Trophoblast cell (in vitro differentiated cells and primary cell): ENCODE results near the gene ABCA7.

Experiments
- DNase-seq, 2 donors: peaks; one replicate each; pipeline ENCODE4 v3.0.0-alpha.2; 2016
- H2AFZ ChIP-seq: 2 replicates; pipeline ENCODE4 v1.6.1; 2013; ENCODE audit warnings: low read length, moderate library complexity, mild to moderate bottlenecking; ENCODE audit not compliant: insufficient read depth, poor library complexity
- H2AK5ac ChIP-seq: 2 replicates; pipeline ENCODE4 v1.6.1; 2013; ENCODE audit warnings: mild to moderate bottlenecking, low read length
- H2BK120ac ChIP-seq: 2 replicates; pipeline ENCODE4 v1.6.1; 2013; ENCODE audit warnings: low read length, mild to moderate bottlenecking, moderate library complexity; ENCODE audit not compliant: insufficient read depth, poor library complexity
- H2BK12ac ChIP-seq: 2 replicates; pipeline ENCODE4 v1.6.1; 2013; ENCODE audit warnings: mild to moderate bottlenecking, low read length, moderate library complexity
- H2BK5ac ChIP-seq: 2 replicates; pipeline ENCODE4 v1.6.1; 2013; ENCODE audit warnings: low read length, low read depth, moderate library complexity, mild to moderate bottlenecking; ENCODE audit not compliant: poor library complexity
- H3K14ac ChIP-seq: 2 replicates; pipeline ENCODE4 v1.6.1; 2013; ENCODE audit warnings: mild to moderate bottlenecking, low read length
- H3K18ac ChIP-seq: 2 replicates; pipeline ENCODE4 v1.6.1; 2013; ENCODE audit warnings: mild to moderate bottlenecking, low read length
- H3K23ac ChIP-seq: 2 replicates; pipeline ENCODE4 v1.6.1; 2013; ENCODE audit warnings: low read length
- H3K27ac ChIP-seq: 2 replicates; pipeline ENCODE4 v1.5.1; 2013; ENCODE audit warnings: low read depth, mild to moderate bottlenecking, inconsistent platforms, low read length, moderate library complexity
- H3K27me3 ChIP-seq: 2 replicates; pipeline ENCODE4 v1.6.1; 2013; ENCODE audit warnings: inconsistent platforms, mild to moderate bottlenecking, low read length, moderate library complexity; ENCODE audit not compliant: insufficient read depth
- H3K36me3 ChIP-seq, 2 experiments: 1 replicate in 1 of 2; 2 replicates in 1 of 2; pipeline ENCODE4 v1.6.1; 2013; ENCODE audit warnings: low read length in 2 of 2, mild to moderate bottlenecking in 2 of 2, moderate library complexity in 1 of 2; ENCODE audit not compliant: insufficient read depth in 2 of 2, control insufficient read depth in 1 of 2
- H3K4ac ChIP-seq: 2 replicates; pipeline ENCODE4 v1.6.1; 2013; ENCODE audit warnings: low read depth, mild to moderate bottlenecking, low read length, moderate library complexity
- H3K4me1 ChIP-seq, 2 experiments: 1 replicate in 1 of 2; 2 replicates in 1 of 2; pipeline ENCODE4 v1.6.1; 2013; ENCODE audit warnings: low read length in 2 of 2, mild to moderate bottlenecking in 2 of 2, moderate library complexity in 1 of 2; ENCODE audit not compliant: insufficient read depth in 2 of 2, control insufficient read depth in 1 of 2
- H3K4me2 ChIP-seq: 2 replicates; pipeline ENCODE4 v1.6.1; 2013; ENCODE audit warnings: inconsistent platforms, mild to moderate bottlenecking, low read length, moderate library complexity
- H3K4me3 ChIP-seq: 2 replicates; pipeline ENCODE4 v1.5.1; 2013; ENCODE audit warnings: mild to moderate bottlenecking, low read depth, low read length, inconsistent platforms
- H3K79me1 ChIP-seq: one replicate; pipeline ENCODE4 v1.6.1; 2013; ENCODE audit warnings: low read length
- H3K79me2 ChIP-seq: 2 replicates; pipeline ENCODE4 v1.6.1; 2013; ENCODE audit warnings: low read length, mild to moderate bottlenecking; ENCODE audit not compliant: control insufficient read depth, insufficient read depth, poor library complexity
- H3K9ac ChIP-seq: 2 replicates; pipeline ENCODE4 v1.6.1; 2013; ENCODE audit warnings: mild to moderate bottlenecking, low read length
- H3K9me3 ChIP-seq: 2 replicates; pipeline ENCODE4 v1.6.1; 2013; ENCODE audit warnings: low read depth, mild to moderate bottlenecking, control low read depth, inconsistent platforms, low read length; ENCODE audit not compliant: insufficient read depth
- H4K12ac ChIP-seq: 2 replicates; pipeline ENCODE4 v1.6.1; 2013; ENCODE audit warnings: low read depth, mild to moderate bottlenecking, low read length, moderate library complexity
- H4K8ac ChIP-seq: 2 replicates; pipeline ENCODE4 v1.6.1; 2013; ENCODE audit warnings: low read depth, mild to moderate bottlenecking, low read length, moderate library complexity
- H4K91ac ChIP-seq: one replicate; pipeline ENCODE4 v1.6.1; 2013; ENCODE audit warnings: low read depth, mild to moderate bottlenecking, low read length, moderate library complexity
- WGBS: extraction: QIAGEN DNeasy Blood & Tissue Kit; methylation state at CpG from one replicate; pipeline ENCODE4 v1.1.7; 2013; ENCODE audit warnings: missing lambda C conversion rate; ENCODE audit not compliant: insufficient read length, insufficient coverage; ENCODE audit errors: extremely low coverage; 5-methylcytosine and 5-hydroxymethylcytosine counted together

ABCA7 gene

GRCh38 chr19:1070931-1071791 is 31.3 kb downstream of the ABCA7 start:
- Histone ChIP-seq H3K9ac (no peak overlapping the region), H3K23ac (no peak overlapping the region), H3K9me3 (peaks cover 2% of the 10 kb centered on the region), H3K79me1 (peaks cover 7% of the 10 kb centered on the region), H4K8ac (no peak overlapping the region), H2BK12ac (no peak overlapping the region), H4K91ac (no peak overlapping the region), H2BK5ac (no peak overlapping the region), H3K4me3 (peak overlapping the region; percentile 30), H3K36me3 (no peaks in the 10 kb centered on the region), H2BK120ac (no peak overlapping the region), H3K4me1 (peaks cover 19 to 22% of the 10 kb centered on the region in 2 experiments), H3K79me2 (no peaks in the 10 kb centered on the region), H3K27me3 (peaks cover 11% of the 10 kb centered on the region), H3K4ac (no peak overlapping the region), H3K18ac (no peak overlapping the region), H3K4me2 (peak overlapping the region; percentile 55), H3K27ac (no peak overlapping the region), H3K14ac (no peak overlapping the region), H4K12ac (no peak overlapping the region), H2AFZ (no peak overlapping the region), H2AK5ac (no peak overlapping the region)
- WGBS, result no CpG with 5 or more reads among the region's 99 CpGs
- DNase-seq, result no peak

GRCh38 chr19:1072371-1073015 is 32.6 kb downstream of the ABCA7 start:
- Histone ChIP-seq H3K23ac (no peak overlapping the region), H2BK5ac (no peak overlapping the region), H2BK120ac (no peak overlapping the region), H3K4me1 (peaks cover 7 to 8% of the 10 kb centered on the region in 2 experiments), H3K4me3 (no peak overlapping the region), H3K9ac (no peak overlapping the region), H3K14ac (no peak overlapping the region), H3K4me2 (no peak overlapping the region), H4K91ac (no peak overlapping the region), H3K18ac (no peak overlapping the region), H3K4ac (no peak overlapping the region), H3K27me3 (peaks cover 11% of the 10 kb centered on the region), H2AFZ (no peak overlapping the region), H3K36me3 (no peaks in the 10 kb centered on the region), H2AK5ac (no peak overlapping the region), H2BK12ac (no peak overlapping the region), H3K79me1 (no peaks in the 10 kb centered on the region), H4K12ac (no peak overlapping the region), H4K8ac (no peak overlapping the region), H3K79me2 (no peaks in the 10 kb centered on the region), H3K9me3 (peaks cover 2% of the 10 kb centered on the region), H3K27ac (no peak overlapping the region)
- WGBS, result no CpG with 5 or more reads among the region's 11 CpGs
- DNase-seq, result no peak

GRCh38 chr19:1073063-1073955 is 33.4 kb downstream of the ABCA7 start:
- no CpG with 5 or more reads among the region's 30 CpGs for WGBS
- no peak overlapping the region for H4K91ac ChIP-seq

GRCh38 chr19:1073956-1074517 is 34.1 kb downstream of the ABCA7 start:
- Histone ChIP-seq H3K4me1 (peaks cover 7% of the 10 kb centered on the region in 2 experiments), H3K79me1 (no peaks in the 10 kb centered on the region), H3K9me3 (peaks cover 2% of the 10 kb centered on the region), H3K36me3 (no peaks in the 10 kb centered on the region), H3K14ac (no peak overlapping the region), H3K4me3 (no peak overlapping the region), H2BK120ac (no peak overlapping the region), H3K27me3 (peaks cover 11% of the 10 kb centered on the region), H3K79me2 (no peaks in the 10 kb centered on the region), H3K27ac (no peak overlapping the region), H2AK5ac (no peak overlapping the region), H2BK5ac (no peak overlapping the region), H3K9ac (no peak overlapping the region), H2AFZ (no peak overlapping the region), H3K4ac (no peak overlapping the region), H3K18ac (no peak overlapping the region), H4K91ac (no peak overlapping the region), H4K8ac (no peak overlapping the region), H3K23ac (no peak overlapping the region), H2BK12ac (no peak overlapping the region), H3K4me2 (no peak overlapping the region), H4K12ac (no peak overlapping the region)
- DNase-seq, result no peak
- no CpG with 5 or more reads among the region's 28 CpGs for WGBS

More at GRCh38 chr19:1073063-1073955, 33.4 kb downstream of the ABCA7 start:
- H2AK5ac ChIP-seq, result no peak overlapping the region
- H3K23ac ChIP-seq, result no peak overlapping the region
- H3K9me3 ChIP-seq, result peaks cover 2% of the 10 kb centered on the region
- H3K4me1 ChIP-seq, result peaks cover 7% of the 10 kb centered on the region in 2 experiments
- H2AFZ ChIP-seq, result no peak overlapping the region
- H3K9ac ChIP-seq, result no peak overlapping the region
- no peak overlapping the region for H3K4me2 ChIP-seq
- no peaks in the 10 kb centered on the region for H3K79me1 ChIP-seq
- H3K27ac ChIP-seq, result no peak overlapping the region
- H3K4ac ChIP-seq, result no peak overlapping the region
- H2BK12ac ChIP-seq, result no peak overlapping the region
- H3K4me3 ChIP-seq, result no peak overlapping the region
- no peak overlapping the region for H2BK5ac ChIP-seq
- H4K8ac ChIP-seq, result no peak overlapping the region
- no peaks in the 10 kb centered on the region for H3K79me2 ChIP-seq
- no peak overlapping the region for H3K14ac ChIP-seq
- no peak overlapping the region for H4K12ac ChIP-seq
- no peak for DNase-seq
- H3K18ac ChIP-seq, result no peak overlapping the region
- peaks cover 11% of the 10 kb centered on the region for H3K27me3 ChIP-seq
- H3K36me3 ChIP-seq, result no peaks in the 10 kb centered on the region
- no peak overlapping the region for H2BK120ac ChIP-seq
